HG02970 (cell line): ENCODE measurements around the gene NTPCR.
"Not testable (repeated sequence)": the region's sequence is repeated elsewhere in the genome, so short reads cannot be mapped to it uniquely, and the experiment has no call there.

Source experiments
- ATAC-seq: cut with Tn5 transposase; IDR thresholded peaks from one replicate; pipeline ENCODE4 v1.9.1; 2021; ENCODE audit warnings: mild to moderate bottlenecking, moderate library complexity, moderate number of reproducible peaks; ENCODE audit not compliant: unreplicated experiment, low FRiP score

The NTPCR gene

DNA sequence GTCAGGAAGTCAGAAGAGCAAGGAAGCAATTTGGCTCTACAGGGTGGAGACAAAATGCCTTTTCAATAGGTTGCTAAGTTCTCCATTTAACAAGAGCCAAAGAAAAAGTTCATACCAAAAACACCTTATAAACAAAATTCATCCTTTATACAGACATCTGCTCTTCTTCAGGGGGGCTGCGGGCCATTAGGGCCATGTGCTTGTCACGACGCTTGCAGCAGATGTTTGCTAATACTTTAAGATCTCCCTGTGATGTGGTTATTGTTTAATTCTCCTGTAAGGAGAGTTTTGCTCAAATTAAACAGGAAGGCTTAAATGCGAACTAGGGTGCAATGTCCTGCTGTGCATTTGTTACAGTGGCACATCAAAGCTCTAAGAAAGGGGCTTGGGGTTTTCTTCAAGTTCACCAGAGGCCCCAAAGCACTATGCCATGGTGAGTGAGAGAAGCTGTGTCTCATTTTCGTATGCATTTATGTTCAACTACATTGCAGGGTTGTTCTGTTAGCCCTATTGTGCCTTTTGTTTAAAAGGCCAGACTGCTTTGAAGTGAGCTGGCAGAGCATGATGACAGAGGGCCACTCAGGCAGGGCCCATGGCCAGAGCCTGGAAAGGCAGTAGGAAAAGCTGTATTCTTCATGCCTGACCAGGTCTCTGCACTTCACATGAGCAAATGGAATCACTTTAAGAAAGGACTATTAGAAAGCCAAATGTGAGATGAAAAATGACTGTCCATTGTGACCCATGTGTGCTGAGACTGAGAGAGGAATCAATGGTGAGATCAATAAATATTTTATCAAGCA, 24.8 kb upstream of the NTPCR start:
- ATAC-seq: no peak

GRCh38 chr1:232927166-232927565, 23.2 kb upstream of the NTPCR start:
- ATAC-seq: not testable (repeated sequence)

- no peak for ATAC-seq
Measured at GRCh38 chr1:232927830-232928505, 22.4 kb upstream of the NTPCR start.

GRCh38 chr1:232932486-232933425, 17.7 kb upstream of the NTPCR start:
- ATAC-seq: no peak

- ATAC-seq: no peak
Measured at GRCh38 chr1:232936941-232937340, 13.5 kb upstream of the NTPCR start.

GRCh38 chr1:232937741-232938375, 12.6 kb upstream of the NTPCR start:
- no peak for ATAC-seq

DNA sequence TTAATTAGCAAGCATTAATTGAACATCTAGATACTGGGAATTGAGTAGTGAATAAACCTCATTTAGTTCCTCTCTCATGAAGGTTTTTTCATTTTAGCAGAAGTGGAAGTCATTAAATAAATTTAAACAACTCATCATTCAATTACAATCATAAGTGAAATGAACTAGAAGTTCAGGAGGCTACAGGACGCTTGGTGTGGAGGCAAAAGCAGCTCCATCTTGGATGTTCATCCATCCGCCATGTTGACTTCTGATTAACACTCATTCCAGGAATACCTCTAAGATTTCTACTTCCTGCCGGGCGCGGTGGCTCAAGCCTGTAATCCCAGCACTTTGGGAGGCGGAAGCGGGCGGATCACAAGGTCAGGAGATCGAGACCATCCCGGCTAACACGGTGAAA, 11.5 kb upstream of the NTPCR start:
- no peak for ATAC-seq

GRCh38 chr1:232939748-232940147, 10.7 kb upstream of the NTPCR start:
- ATAC-seq: no peak

DNA sequence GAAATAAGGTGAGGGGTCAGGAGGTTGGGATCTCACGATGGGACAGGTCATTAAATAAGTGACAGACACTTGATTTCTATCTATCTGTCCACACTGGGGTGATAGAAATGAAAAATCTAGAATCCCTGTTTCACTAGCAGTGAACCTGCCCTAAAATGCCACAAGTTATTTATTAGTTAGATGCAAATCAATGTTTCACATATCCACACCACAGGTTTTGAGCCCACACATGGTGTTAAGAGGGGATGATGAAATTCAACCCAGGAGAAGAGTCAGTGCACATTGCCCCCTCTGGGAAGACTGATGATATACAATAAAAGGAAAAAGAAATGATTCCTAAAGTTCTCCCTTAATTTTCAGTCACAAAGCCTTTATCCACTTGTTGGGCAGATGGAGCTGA, 10.1 kb upstream of the NTPCR start:
- no peak for ATAC-seq

GRCh38 chr1:232942413-232943294, 7.8 kb upstream of the NTPCR start:
- ATAC-seq: no peak

DNA sequence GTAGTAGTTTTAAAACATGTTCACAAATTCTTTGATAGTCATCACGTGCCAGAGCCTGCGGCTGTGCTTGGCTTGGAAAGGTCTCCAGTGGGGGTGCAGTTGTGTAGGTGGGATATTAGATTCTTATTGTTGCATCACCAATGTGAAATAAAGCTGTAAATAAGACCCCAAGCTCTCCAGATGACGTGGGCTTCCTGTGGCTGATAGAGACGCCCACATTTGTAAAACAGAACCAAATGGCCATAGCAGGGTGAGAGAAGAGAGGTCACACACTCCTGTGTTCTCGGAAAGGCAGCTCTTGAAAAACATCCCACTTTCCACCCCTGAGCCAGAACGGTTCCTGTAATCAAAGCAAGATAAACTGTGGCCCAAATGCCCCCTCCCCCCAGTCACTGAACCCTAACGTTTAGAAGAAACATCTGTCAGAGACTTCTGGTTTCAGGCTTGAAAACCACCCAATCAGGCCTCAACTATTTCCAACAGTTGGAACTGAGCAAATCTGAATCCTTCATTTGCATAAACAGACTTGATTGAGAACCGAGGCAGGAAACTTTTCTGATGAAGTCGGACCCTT, 6.6 kb upstream of the NTPCR start:
- ATAC-seq: no peak

DNA sequence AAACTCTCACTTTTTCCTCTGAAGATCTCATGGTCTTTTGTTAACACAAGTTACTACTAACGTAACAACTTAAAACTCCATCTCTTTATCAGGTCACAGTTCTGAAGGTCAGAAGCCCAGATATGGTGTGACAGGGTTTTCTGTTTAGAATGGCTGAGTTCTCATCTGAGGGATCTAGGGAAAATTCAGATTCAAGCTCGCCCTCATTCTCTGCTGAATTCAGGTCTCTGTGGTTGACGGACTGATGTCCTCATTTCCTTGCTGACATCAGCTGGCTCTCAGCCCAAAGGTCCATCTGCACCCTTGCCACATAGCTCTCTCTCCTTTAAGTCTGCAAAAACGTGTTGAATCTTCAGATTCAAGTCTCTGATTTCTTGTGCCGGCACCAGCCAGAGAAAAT, 6.1 kb upstream of the NTPCR start:
- no peak for ATAC-seq

DNA sequence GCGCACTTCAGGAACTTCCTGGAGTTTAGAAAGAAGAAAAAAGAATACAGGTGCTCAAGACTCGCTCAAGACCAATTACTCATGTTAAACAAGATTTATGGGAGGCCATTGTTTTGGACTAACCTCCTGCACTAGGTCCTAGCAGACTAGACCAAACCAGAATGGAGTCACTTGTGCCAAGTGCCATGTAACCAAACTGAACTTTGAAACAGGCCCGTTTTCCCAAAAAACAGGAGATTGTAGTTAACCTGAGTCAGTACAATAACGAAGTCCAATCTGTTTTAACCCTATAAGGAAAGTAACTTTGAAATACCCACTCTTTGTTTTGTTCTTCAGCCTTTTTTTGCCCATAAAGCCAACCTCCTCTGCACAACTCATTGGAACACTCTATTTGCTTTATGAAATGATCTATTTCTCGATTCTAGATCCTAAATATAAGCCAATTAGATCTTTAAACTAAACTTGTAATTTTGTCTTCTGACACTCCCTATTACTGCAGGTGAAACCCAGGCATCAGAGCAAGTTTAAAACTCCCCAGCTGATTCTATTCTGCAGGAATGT, 695 bp upstream of the NTPCR start:
- no peak for ATAC-seq

DNA sequence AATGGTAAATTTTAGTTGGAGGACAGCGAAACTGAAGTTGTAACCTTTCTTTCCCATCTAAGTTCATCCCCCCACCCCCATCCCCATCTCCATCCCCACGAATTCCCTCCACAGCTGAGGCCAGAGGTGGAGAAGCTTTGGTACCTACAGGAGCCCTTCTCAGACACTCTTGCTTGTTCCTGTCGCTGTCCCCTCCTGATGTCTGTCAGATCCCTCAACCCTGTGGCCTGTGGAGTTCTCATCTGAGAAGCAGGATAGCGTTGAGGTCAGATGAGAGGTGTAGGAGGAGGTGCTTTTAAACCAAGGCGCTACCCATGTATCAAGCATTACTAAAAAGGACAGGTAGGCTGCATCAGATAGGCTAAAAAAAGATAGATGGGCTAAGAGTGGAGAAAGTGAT, 769 bp downstream of the NTPCR start:
- no peak for ATAC-seq

- ATAC-seq: no peak
Measured at GRCh38 chr1:232951605-232952004, 1.2 kb downstream of the NTPCR start.

DNA sequence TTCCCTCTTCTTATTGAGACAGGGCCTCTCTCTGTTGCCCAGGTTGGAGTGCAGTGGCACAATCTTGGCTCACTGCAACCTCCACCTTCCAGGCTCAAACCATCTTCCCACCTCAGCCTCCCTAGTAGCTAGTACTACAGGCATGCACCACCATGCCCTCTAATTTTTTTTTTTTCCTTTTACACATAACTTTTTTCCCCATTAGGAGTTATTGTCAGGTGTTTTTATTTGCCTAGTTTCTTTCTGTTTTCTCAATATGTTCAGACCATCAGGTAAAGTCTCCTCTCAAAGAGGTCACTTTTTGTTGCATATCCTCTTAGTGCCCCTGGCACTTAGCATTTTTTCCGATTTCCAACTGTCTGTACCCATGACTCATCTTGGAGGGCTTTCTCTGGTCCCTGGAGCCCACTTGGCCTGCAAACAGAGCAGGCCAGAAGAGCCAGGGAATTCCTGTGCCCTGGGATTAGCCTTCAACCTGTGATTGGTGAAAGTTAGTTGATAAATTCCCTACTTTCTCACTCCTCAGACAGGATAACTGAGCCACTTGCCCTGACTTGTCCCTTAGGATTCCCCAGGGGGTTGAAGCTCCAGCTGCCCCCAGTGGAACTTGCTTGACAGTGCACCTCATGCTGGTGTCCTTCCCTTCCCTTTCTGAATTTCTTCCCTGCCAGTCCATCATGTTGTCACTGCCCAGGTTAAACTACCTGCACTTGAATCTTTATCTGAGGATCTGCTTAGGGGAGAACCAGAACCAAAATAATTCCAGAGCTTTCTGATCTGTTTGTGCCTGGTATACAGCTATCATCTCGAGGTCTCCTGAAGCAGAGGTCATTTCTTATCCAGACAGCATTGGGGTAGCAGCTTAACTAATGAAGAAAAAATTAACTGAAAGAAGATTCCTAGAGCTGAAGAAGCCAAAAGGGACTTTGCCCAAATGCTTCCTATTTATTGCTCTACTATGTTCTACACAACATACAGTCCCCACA, 2.4 kb downstream of the NTPCR start:
- ATAC-seq: peak; percentile 30

DNA sequence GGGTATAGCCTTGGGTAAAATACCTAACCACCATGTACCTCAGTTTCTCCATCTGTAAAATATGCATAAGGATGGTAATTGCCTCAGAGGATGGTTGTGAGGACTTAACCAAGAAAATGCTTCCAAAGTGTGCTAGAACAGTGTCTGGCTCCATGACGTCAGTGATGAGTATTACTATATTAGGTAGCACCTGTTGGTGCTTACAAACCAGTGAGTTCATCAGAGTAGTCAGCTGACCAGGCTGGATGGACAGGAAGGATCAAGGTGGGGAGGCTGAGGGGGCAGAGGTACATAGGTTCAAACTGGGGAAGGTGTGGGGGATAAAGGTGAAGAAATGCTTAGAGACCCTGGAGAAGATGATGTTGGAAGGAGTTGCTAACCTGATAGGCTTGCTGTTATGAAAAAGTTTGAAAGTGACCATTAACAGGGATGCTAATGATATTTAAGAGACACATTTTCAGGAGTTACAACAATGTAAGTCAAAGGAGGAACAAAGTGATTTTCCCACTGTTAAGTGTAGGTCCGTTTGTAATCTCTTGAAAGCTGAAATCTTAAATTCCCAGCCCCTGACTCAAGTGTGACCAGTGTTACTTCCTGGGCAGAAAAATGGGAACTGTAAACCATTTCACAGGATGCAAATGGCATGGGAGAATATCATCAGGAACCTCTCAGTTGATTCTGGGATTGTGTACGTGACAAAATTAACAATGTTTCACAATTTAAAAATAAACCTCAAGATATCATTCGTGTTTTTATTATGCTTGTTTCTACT, 4.4 kb downstream of the NTPCR start:
- ATAC-seq: no peak
